ENCODE results near the gene CCDC137.

The CCDC137 gene

GRCh38 chr17:81700353-81701287 is 34.1 kb downstream of the CCDC137 start:
- no peak for DNase-seq (ENCODE audit: low read depth in 2 of 3, low spot score in 1 of 3)

DNA sequence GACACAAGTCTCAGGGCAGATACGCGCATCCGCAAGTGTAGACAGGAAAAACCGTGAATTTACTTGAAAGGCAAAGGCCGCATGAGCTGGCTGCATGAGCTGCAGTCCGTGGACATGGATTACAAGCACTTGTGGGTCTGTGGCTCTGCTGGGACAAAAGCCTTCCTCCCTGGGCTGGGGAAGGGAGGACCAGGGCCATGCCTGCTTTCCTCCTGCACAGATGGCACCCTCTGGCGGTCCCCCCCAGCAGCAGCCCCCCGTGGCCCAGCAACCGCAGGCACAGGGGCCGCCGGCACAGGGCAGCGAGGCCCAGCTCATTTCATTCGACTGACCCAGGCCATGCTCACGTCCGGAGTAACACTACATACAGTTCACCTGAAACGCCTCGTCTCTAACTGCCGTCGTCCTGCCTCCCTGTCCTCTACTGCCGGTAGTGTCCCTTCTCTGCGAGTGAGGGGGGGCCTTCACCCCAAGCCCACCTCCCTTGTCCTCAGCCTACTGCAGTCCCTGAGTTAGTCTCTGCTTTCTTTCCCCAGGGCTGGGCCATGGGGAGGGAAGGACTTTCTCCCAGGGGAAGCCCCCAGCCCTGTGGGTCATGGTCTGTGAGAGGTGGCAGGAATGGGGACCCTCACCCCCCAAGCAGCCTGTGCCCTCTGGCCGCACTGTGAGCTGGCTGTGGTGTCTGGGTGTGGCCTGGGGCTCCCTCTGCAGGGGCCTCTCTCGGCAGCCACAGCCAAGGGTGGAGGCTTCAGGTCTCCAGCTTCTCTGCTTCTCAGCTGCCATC is 34.9 kb downstream of the CCDC137 start:
- no peak for DNase-seq (ENCODE audit: low read depth in 2 of 3, low spot score in 1 of 3)

GRCh38 chr17:81702934-81703746 is 36.6 kb downstream of the CCDC137 start, which contains the start of gene MRPL12:
MRPL12 (plus strand) TSS chr17:81703367; CDS start chr17:81703502, 135 bp downstream.
- DNase-seq (ENCODE audit: low read depth in 2 of 3, low spot score in 1 of 3), result peak; percentile 78 to 86 (median 79)

DNA sequence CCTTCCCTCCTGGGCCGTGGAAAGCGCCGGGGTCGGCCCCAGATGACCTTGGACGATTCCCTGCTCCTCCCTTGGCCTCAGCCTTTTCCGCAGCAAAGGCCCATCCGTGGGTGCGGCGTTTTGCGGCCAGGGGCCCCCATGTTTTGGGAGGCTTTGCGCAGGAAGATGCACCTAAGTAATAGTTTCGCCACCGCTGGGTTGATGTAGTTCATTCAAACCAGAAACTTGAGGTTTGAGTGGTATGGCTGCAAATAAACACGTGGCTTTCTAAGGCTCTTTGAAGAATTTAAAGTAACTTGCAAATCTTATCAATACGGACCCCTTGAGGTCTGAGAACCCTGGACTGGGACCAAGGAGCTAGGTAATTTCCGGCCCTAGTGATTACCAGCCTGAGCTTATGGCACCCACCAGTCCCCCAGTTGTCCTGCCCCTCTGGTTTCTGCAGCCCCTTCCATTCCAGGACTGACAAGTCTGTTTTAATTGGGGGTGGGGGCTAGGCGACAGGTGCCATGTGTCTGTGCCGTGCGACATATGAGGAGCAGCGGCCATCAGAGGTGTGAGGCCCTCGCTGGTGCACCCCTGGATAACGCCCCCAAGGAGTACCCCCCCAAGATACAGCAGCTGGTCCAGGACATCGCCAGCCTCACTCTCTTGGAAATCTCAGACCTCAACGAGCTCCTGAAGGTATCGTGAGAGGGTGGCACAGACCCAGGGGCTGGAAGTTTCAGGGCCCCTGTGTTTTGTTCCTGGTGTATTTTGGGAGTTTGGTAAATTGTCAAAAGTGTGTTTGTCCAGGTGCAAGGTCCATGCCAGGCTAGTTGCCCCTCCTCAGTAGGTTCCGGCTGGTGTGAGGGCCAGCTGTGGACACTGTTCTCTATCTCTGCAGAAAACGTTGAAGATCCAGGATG is 37.5 kb downstream of the CCDC137 start:
- DNase-seq (ENCODE audit: low read depth in 2 of 3, low spot score in 1 of 3), result no peak

DNA sequence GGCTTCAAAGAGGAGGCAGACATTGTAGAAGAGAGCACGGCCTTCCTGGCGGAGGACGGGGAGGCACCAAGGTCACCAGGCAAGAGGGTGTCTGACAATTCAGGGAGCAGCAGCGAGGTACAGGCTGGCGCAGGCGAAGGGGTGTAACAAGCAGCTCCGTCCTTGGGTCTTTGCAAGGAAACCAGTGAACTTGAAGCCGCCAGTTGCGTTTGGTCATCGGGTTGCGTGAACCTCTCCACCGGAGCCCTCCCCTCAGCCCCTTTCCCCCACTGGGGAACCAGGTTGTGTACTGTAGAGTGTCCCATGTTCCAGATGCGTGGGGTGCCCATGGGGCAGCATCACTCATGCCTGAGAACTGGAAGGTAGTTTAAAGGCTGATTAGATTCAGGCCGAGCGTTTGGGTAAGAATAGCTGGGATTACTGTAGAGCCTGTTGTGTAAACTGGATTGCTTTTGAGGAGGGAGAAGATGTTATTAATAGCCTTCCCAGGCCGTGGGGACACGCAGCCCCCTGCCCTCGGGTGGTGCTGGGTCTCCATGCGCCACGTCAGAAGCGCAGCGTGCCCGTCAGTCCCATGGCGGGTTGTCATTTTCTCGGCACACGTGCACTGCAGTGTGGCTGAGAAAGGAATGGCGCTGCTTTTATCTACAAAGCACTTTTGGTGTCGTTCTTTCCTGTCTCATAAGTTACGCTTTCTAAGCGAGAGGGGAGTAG is 39.1 kb downstream of the CCDC137 start:
- no peak for DNase-seq (ENCODE audit: low read depth in 2 of 3, low spot score in 1 of 3)

GRCh38 chr17:81706232-81706611 is 39.7 kb downstream of the CCDC137 start:
- no peak for DNase-seq (ENCODE audit: low read depth in 2 of 3, low spot score in 1 of 3)

DNA sequence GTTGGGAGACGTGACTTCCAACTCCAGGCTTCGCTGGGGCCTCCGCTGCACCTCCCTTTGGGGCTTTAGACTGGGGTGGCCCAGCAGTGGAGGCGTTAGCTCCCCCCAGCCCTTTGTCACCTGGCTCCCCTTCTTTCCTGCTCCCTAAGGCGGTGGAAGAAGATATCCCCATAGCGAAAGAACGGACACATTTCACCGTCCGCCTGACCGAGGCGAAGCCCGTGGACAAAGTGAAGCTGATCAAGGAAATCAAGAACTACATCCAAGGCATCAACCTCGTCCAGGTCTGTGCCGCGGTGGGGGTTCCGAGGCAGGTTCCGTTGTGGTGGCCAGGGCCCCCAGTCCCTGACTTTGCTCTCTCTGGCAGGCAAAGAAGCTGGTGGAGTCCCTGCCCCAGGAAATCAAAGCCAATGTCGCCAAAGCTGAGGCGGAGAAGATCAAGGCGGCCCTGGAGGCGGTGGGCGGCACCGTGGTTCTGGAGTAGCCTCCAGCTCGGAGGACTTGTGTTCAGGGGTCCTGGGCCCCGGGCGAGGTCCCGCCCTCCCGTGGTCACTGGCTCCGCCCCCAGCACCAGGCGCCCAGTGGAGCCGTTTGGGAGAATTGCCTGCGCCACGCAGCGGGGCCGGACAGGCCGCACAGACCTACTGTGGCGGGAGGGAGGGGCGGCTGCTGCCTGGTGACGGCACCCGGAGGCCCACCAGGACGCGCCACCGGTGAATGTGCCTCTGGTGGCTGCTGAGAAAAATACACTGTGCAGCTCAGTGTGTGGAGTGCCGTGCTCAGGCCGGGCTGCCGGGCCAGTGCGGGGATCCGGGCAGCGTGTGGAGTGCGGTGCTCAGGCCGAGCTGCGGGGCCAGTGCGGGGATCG is 40.5 kb downstream of the CCDC137 start:
- DNase-seq (ENCODE audit: low read depth in 2 of 3, low spot score in 1 of 3), result no peak

DNA sequence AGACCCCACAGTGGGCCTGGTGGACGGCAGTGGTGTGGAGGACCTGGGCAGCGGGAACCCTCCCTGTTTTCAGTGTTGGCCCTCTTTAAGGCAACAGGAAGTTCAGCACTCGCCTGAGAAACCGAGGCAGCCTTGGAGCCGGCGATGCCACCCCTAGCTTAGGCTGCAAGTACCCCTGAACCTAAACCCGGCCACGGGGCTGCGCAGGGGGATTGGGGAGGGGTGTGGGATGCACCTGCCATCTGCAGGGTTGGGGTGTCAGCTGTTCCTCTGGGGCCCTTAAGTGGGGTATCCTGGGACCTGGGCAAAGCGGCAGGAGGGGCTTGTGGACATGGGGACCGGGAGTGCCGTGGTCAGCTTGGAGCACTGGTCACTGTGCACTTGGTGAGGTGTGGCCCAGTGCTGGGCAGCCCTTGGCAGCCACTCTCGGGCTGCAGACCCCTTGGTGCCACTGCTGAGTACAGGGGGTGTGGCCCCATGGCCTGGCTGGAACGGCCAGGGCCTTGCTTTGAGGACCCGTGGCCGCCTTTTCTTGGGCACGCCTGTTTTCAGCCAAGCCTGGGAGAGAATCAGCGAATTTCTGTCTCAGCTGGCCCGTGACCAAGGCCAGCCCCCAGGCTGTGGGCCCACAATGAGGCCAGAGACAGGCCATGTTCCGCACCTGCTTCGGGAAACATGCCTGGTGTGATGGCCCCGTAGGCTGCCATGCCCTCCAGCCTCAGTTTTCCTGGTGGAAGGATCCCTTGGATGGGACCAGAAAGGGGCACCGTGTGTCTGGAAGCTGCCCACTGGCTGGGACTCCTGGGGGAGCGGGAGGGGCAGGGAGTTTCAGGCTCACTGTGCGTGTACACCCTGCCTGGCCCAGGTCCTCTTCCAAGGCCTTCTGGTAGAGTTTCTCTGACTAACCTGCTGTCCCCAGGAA is 41.4 kb downstream of the CCDC137 start:
- no peak for DNase-seq (ENCODE audit: low read depth in 2 of 3, low spot score in 1 of 3)

- DNase-seq (ENCODE audit: low read depth in 2 of 3, low spot score in 1 of 3), result no peak
These were observed 42.2 kb downstream of the CCDC137 start for GRCh38 chr17:81708739-81709185.

DNA sequence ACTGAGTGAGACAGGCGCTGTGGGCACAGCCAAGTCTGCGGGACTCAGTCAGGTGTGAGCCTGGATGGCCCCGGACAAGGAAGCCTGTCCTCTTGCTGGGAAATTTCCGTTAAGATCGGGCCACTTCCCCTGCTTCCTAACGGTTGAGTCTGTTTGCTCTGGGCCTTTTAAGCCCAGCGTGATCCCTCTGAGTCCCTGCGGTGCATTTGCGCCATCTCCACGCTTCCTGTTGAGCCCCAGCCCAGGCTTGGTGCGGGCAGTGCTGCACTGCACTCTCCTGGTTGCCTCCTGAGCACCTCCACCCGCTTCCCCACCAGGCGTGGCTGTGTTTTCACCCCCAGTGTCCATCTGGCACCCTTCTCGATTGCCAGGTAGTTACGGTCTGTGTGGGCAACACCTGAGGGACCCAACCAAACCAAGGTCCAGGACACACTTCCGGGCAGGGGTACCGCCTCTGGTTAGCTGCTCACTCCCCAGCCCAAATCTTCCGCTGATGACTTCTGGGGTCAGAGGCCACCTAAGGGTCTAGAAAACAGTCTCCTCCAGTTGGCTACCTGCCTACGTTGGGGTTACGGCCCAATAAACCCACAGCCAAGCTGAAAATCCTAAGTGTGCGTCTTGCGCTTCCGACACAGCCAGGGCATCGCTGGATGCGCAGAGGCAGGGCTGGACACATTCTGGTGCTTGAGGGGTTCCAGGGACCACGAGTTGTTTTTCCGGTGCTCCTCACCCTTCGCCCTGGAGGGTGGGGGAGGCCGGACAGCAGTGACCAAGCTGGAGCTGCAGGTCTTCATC is 44.2 kb downstream of the CCDC137 start:
- DNase-seq (ENCODE audit: low read depth in 2 of 3, low spot score in 1 of 3), result no peak

DNA sequence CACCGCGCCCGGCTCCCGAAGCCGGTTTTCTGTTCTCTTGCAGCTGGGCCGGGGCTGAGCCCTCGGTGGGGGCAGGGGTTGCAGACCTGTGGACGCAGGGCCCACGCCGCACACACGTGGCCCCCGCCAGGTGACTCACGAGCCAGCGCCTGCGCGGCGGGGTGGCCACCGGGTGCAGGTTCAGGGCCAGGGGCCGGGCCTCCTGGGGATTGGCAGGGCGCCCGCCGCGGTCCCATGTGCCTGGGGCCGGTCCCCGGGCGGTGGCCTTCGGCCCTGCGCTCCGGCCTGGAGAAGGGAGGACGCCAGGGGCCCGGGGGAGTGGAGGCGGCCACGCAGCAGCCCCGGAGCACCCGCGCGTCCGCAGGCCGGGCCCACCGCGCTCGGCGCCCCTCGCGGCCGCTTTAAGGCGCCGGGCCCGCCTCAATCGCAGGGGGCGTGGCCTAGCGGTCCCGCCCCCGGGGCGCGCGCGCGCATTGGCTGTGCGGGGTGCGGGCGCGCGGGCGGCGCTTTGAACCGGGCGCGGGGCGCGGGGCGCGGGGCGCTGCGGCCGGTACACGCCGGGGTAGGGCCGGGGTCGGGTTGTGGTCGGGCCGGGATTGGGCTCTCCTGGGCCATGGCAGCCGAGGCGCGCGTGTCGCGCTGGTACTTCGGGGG is 45.4 kb downstream of the CCDC137 start, which contains the start of gene SLC25A10:
SLC25A10 (plus strand) TSS at position 471 of the 654 bp plus-strand sequence; CDS start at position 614, 143 bp downstream.
- peak; percentile 66 to 84 (median 76) for DNase-seq (ENCODE audit: low read depth in 2 of 3, low spot score in 1 of 3)

DNA sequence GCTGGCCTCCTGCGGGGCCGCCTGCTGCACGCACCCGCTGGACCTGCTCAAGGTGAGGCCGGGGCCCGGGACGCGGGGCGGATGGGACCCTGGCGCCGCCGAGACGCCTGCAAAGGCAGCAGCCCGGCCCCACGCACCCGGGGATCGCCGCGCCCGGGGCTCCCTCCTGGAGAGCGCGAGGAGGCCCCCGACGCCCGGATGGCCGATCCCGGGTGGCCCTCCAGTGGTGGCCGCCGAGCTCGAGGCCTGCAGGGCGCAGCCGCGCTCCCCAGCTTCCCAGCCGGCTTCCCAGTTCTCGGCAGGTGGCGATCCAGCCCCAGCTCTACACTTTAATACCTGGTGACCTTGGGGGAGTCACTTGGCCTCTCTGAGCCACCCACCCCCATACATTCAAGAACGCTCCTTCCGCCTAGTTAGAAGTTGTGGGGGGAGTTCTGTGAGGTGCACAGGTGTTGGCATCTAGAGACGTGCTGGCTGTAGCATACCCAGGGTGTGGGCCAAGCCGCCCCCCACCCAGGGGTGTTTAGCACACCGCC is 46.0 kb downstream of the CCDC137 start:
- no peak for DNase-seq (ENCODE audit: low read depth in 2 of 3, low spot score in 1 of 3)

GRCh38 chr17:81713004-81713555 is 46.5 kb downstream of the CCDC137 start:
- no peak for DNase-seq (ENCODE audit: low read depth in 2 of 3, low spot score in 1 of 3)

- no peak for DNase-seq (ENCODE audit: low read depth in 2 of 3, low spot score in 1 of 3)
These were observed 47.2 kb downstream of the CCDC137 start for GRCh38 chr17:81713556-81714411.
